Activated CD4-positive, alpha-beta T cell treated with anti-CD3 and anti-CD28 coated beads, Interleukin-2, amount 50 U/mL, for 24 hours (primary cell): ENCODE data around the gene MED17.

Experiments
- DNase-seq, 2 donors: peaks; one replicate each; pipeline ENCODE4 v3.0.0-alpha.2; 2020; ENCODE audit warnings: low read depth in 1 of 2, low spot score in 1 of 2

MED17 gene

GRCh38 chr11:93814966-93815633 is 31.0 kb downstream of the MED17 start:
- DNase-seq: no peak

- no peak for DNase-seq
Measured at GRCh38 chr11:93817426-93818348, 33.6 kb downstream of the MED17 start.

GRCh38 chr11:93819966-93820695 is 36.0 kb downstream of the MED17 start:
- DNase-seq: no peak

GRCh38 chr11:93820847-93821246 is 36.8 kb downstream of the MED17 start:
- no peak for DNase-seq

DNA sequence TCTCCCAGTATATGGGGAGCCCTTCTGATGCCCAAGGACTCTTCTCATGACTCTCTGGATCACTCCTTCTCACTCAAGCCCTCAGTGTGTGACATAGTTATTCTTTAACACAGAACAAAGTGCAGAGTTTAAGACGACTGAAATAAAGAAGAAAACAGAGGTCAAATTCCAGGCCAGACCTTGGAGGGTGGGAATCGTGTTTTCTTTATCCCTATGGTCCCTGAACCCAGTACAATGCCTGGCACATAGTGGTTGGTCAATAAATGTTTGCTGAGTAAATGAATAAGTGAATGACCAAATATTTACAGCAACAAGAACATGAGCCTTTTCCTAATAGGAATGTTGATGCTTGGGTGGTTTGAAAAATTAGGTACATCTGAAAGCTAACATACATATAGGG is 37.5 kb downstream of the MED17 start:
- DNase-seq: no peak

DNA sequence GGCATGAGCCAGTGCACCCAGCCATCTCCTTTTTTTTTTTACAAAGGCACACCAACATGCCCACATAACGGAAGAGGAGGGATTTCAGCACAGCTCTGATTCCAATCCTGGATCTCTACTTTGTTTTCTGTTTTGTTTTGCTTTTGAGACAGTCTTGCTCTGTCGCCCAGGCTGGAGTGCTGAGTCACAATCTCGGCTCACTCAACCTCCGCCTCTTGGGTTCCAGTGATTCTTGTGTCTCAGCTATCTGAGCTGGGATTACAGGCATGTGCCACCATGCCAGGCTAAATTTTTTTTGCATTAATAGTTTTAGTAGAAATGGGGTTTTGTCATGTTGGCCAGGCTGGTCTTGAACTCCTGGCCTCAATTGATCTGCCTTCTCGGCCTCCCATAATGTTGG is 38.3 kb downstream of the MED17 start:
- DNase-seq: no peak

- no peak for DNase-seq
Measured at GRCh38 chr11:93823210-93823609, 39.1 kb downstream of the MED17 start.

- DNase-seq: no peak
Measured at GRCh38 chr11:93827363-93827762, 43.3 kb downstream of the MED17 start.

DNA sequence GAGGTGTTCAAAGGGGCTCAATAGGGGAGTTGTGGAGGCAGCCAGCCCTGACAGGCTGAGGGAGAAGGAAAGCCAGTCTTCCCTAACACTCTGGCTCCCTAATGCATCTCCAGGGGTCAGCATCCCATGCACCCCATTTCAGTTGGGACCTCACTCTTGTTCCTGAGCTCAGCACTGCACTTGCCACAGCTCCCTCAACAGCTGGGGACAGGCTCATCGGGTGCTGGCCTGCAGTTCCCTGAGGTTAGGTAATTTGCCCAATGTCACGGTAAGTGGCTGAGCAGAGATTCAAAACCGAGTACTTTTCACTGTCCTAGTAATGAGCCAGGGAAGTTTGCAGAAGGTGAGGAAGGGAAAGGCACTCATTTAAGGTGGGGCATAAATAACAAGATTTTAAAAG is 45.5 kb downstream of the MED17 start:
- DNase-seq: no peak

GRCh38 chr11:93831343-93832127 is 47.5 kb downstream of the MED17 start:
- no peak for DNase-seq

GRCh38 chr11:93832780-93833179 is 48.7 kb downstream of the MED17 start:
- no peak for DNase-seq

GRCh38 chr11:93838967-93839366 is 54.9 kb downstream of the MED17 start:
- no peak for DNase-seq

DNA sequence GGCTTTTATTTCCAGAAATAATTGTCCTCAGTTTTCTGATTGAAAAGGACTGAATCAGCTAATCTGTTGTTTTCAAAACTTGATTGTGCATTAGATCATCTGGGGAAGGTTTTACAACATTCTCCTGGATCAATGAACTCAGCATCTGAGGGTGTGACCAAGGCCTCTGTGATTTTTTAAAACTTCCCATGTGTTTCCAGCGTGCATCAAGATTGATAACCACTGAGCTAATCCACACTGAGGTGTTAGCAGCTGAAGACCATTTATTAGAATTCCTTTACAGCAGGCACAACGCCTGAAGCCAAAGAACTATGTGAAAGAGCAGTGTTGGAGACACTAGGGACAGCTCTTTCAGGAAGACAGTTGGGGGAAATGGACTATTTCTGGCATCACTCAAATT is 56.1 kb downstream of the MED17 start:
- DNase-seq: no peak

GRCh38 chr11:93840981-93841380 is 56.9 kb downstream of the MED17 start:
- no peak for DNase-seq

- DNase-seq: no peak
Measured at GRCh38 chr11:93841446-93841845, 57.4 kb downstream of the MED17 start.

DNA sequence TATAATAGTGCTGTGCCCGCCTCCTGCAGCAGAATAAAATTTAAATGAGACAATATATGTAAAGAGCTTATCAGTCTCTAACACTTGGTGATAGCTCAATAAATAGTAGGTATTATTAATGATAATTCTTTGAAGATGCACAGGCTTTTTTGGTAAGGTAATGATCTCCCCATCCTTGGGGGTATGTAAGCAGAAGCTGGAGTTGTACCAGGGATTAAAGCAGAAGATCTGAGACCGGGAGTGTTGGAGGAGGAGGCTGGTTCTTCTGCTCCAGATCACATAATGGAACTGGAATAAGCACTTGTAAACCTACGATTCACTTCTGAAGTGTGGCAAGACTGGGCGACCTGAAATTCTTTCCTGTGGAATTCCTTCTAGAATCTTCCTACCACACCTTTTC is 58.0 kb downstream of the MED17 start:
- DNase-seq: no peak

DNA sequence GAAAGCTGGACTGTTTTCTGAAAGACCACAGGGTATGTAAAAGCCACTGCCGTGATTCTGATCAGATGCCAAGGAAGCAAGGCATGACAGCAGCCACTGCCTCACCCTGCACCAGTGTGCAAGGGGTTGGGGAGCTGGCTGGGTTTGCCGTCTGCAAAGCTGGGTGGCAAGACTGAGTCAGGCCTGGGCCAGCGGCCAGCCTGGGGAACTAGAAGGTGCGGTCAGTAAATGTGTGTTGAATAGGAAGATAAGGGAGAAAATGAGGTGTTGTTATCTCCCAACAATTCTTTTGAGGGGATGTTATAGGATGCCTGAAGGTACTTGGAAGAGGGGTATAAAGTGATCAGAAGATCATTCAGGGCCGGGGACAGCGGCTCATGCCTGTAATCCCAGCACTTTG is 58.4 kb downstream of the MED17 start:
- no peak for DNase-seq

DNA sequence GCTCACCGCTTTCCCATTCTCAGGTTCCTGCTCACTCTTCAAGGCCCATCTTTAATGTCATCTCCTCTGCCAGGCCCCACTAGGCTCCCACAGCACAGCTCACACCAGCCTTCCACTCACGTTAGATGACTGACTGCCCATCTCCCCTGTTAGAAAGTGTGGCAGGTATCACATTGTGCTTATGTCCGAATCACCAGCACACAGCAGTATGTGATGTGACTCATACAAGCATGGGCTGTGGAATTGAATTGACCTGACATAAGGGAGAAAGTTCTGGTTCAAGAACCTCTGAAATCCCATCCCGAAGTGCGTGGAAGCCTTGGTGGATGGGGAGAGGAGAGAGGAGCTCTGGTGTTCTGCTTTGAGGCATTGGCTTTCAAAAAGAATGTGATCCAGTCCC is 59.8 kb downstream of the MED17 start:
- no peak for DNase-seq

DNA sequence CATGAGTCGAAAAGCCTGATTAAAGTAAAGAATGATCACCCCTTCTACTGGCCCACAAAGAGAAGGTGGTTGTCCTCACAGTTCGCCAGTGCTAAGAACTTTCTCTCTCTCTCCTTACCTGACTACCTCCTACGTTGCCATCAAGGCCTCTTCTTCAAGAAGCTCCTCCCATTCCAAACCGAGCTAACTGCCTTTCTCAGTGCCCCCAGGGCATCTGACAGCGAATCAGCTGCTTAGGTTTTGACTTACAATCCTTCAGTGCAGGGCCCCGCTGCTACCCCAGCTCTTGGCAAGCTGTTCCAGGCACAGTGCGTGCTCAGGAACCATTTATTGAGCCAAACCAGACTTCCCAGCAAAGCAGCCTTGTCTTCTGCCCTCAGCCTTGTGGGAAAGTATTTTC is 60.5 kb downstream of the MED17 start:
- DNase-seq: no peak

GRCh38 chr11:93845181-93846092 is 61.4 kb downstream of the MED17 start:
- DNase-seq: no peak
